ENCODE results near the gene SOX5. TPM values are rescaled to one million over a fixed set of nuclear protein-coding genes. Genes with fewer than 3 reads are reported as not detected.

Gene SOX5
- total and polyA plus RNA-seq, 12 donors, result 0.47 to 10.4 (median 1.9) TPM

DNA sequence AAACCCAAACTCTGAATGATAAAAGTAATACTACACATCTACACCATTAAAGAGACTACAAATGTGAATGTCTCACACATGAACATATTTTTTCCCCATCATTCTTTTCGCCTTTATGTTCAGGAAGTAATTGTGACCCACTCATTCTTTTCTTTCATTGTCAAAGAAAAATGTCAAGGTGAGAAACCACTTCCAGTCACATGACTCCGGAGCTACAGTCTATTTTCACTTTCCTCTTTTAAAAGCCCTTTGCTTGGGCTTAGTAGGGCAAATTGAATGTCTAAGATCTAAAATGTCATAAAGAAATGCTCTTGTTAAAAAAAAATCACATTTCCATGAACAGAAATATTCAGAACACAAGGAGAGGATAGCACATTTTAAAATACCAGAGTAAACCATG is 461.3 kb downstream of the SOX5 start:
- Histone ChIP-seq H3K27me3 (no peaks in the 10 kb centered on the region), H3K9me3 (replicated peaks in 1 of 3) (no peaks in the 10 kb centered on the region), H3K36me3 (replicated peaks in 1 of 2) (no peaks in the 10 kb centered on the region), H3K27ac (no peak overlapping the region), H3K4me3 (no peak overlapping the region), H3K4me1 (replicated peaks in 1 of 2) (no peaks in the 10 kb centered on the region)
- TF ChIP-seq, protein P1, sequence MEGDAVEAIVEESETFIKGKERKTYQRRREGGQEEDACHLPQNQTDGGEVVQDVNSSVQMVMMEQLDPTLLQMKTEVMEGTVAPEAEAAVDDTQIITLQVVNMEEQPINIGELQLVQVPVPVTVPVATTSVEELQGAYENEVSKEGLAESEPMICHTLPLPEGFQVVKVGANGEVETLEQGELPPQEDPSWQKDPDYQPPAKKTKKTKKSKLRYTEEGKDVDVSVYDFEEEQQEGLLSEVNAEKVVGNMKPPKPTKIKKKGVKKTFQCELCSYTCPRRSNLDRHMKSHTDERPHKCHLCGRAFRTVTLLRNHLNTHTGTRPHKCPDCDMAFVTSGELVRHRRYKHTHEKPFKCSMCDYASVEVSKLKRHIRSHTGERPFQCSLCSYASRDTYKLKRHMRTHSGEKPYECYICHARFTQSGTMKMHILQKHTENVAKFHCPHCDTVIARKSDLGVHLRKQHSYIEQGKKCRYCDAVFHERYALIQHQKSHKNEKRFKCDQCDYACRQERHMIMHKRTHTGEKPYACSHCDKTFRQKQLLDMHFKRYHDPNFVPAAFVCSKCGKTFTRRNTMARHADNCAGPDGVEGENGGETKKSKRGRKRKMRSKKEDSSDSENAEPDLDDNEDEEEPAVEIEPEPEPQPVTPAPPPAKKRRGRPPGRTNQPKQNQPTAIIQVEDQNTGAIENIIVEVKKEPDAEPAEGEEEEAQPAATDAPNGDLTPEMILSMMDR (IDR thresholded peaks at IDR 0.05), result no peak
- WGBS, 4 donors, result 35 to 52% (median 43%) methylated on average over 2 of the region's 2 CpGs
- no peak for DNase-seq
- intact Hi-C loops (cut with DNase I), result no loop called here

GRCh38 chr12:23484238-23484637 is 465.2 kb downstream of the SOX5 start:
- H3K27ac ChIP-seq, result no peak overlapping the region
- H3K27me3 ChIP-seq, result no peaks in the 10 kb centered on the region
- no peaks in the 10 kb centered on the region for H3K4me1 ChIP-seq (replicated peaks in 1 of 2)
- no peak for DNase-seq
- H3K4me3 ChIP-seq, result no peak overlapping the region
- H3K9me3 ChIP-seq (replicated peaks in 1 of 3), result no peaks in the 10 kb centered on the region
- no peaks in the 10 kb centered on the region for H3K36me3 ChIP-seq (replicated peaks in 1 of 2)
- 45 to 66% (median 58%) methylated on average over 2 of the region's 2 CpGs for WGBS, 4 donors
- TF ChIP-seq, protein P1 (IDR thresholded peaks at IDR 0.05), result no peak
- TF ChIP-seq POLR2A (IDR thresholded peaks at IDR 0.05), result no peak
- intact Hi-C loops (cut with DNase I), result no loop called here

- Histone ChIP-seq H3K27me3 (no peaks in the 10 kb centered on the region), H3K4me1 (replicated peaks in 1 of 2) (no peaks in the 10 kb centered on the region), H3K9me3 (replicated peaks in 1 of 3) (no peaks in the 10 kb centered on the region), H3K36me3 (replicated peaks in 1 of 2) (no peaks in the 10 kb centered on the region), H3K4me3 (no peak overlapping the region), H3K27ac (no peak overlapping the region)
- no peak for DNase-seq
- 49 to 57% (median 55%) methylated on average over 1 of the region's 1 CpG for WGBS, 4 donors
- TF ChIP-seq, protein P1 (IDR thresholded peaks at IDR 0.05), result no peak
- no peak for TF ChIP-seq POLR2A (IDR thresholded peaks at IDR 0.05)
- intact Hi-C loops (cut with DNase I), result no loop called here
These were observed 466.9 kb downstream of the SOX5 start for GRCh38 chr12:23482571-23482970.

Measured in adrenal gland (tissue), 12 donors.